PFSK-1 (cell line): ENCODE measurements around the gene IKZF1.

ENCODE experiments used
- FOXP2 ChIP-seq: optimal IDR thresholded peaks from 2 replicates; pipeline ENCODE3; 2011; ENCODE audit warnings: borderline replicate concordance, control low read depth, inconsistent platforms; ENCODE audit not compliant: insufficient read depth; ENCODE audit errors: extremely low read length, extremely low read depth
- POLR2AphosphoS5 ChIP-seq: IDR thresholded peaks from 2 replicates; pipeline ENCODE4 v1.6.1; 2012; ENCODE audit warnings: low read depth, mild to moderate bottlenecking, control low read depth, low read length, moderate library complexity
- SIN3A ChIP-seq: IDR thresholded peaks from 2 replicates; pipeline ENCODE4 v1.6.1; 2012; ENCODE audit warnings: mild to moderate bottlenecking, low read length, moderate library complexity, borderline replicate concordance; ENCODE audit not compliant: insufficient read depth
- TAF1 ChIP-seq: IDR thresholded peaks from 2 replicates; pipeline ENCODE4 v1.6.1; 2012; ENCODE audit warnings: low read length, control low read depth, borderline replicate concordance; ENCODE audit not compliant: insufficient read depth
- TF ChIP-seq, protein P1 (sequence below), 2 experiments: IDR thresholded peaks; 2 replicates each; pipeline versions ENCODE4 v1.6.1 to v1.8.0; 2011 to 2012; ENCODE audit warnings: low read depth in 2 of 2, low read length in 2 of 2, control low read depth in 1 of 2, inconsistent platforms in 1 of 2, mild to moderate bottlenecking in 1 of 2, moderate library complexity in 1 of 2; ENCODE audit not compliant: insufficient read depth in 1 of 2

The IKZF1 gene

DNA sequence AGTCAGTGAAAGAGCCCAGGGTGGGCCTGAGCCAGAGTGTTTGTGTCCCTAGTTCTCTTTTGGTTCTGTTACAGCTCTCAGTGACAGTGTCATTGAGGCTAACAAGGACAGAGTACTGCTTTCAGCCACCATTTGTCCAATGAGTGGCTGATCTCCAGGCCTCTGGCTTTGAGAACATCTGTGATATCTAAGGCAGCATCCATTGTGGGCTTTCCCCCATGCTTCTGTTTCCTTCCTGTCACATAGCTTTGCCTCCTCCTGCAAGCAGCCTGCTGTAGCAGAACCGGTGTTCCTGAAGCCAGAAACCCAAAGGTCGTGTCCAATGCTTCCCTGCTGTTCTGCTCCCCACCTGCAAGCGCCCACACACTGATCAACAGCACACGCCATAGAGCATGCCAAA, 68.4 kb downstream of the IKZF1 start:
- TF ChIP-seq FOXP2 (no peak), SIN3A (no peak), POLR2AphosphoS5 (no peak), TAF1 (no peak)
- TF ChIP-seq, protein P1, sequence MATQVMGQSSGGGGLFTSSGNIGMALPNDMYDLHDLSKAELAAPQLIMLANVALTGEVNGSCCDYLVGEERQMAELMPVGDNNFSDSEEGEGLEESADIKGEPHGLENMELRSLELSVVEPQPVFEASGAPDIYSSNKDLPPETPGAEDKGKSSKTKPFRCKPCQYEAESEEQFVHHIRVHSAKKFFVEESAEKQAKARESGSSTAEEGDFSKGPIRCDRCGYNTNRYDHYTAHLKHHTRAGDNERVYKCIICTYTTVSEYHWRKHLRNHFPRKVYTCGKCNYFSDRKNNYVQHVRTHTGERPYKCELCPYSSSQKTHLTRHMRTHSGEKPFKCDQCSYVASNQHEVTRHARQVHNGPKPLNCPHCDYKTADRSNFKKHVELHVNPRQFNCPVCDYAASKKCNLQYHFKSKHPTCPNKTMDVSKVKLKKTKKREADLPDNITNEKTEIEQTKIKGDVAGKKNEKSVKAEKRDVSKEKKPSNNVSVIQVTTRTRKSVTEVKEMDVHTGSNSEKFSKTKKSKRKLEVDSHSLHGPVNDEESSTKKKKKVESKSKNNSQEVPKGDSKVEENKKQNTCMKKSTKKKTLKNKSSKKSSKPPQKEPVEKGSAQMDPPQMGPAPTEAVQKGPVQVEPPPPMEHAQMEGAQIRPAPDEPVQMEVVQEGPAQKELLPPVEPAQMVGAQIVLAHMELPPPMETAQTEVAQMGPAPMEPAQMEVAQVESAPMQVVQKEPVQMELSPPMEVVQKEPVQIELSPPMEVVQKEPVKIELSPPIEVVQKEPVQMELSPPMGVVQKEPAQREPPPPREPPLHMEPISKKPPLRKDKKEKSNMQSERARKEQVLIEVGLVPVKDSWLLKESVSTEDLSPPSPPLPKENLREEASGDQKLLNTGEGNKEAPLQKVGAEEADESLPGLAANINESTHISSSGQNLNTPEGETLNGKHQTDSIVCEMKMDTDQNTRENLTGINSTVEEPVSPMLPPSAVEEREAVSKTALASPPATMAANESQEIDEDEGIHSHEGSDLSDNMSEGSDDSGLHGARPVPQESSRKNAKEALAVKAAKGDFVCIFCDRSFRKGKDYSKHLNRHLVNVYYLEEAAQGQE (IDR thresholded peaks at IDR 0.05; ENCODE audit: insufficient read depth in 1 of 2, low read depth in 2 of 2, low read length in 2 of 2), result no peak

DNA sequence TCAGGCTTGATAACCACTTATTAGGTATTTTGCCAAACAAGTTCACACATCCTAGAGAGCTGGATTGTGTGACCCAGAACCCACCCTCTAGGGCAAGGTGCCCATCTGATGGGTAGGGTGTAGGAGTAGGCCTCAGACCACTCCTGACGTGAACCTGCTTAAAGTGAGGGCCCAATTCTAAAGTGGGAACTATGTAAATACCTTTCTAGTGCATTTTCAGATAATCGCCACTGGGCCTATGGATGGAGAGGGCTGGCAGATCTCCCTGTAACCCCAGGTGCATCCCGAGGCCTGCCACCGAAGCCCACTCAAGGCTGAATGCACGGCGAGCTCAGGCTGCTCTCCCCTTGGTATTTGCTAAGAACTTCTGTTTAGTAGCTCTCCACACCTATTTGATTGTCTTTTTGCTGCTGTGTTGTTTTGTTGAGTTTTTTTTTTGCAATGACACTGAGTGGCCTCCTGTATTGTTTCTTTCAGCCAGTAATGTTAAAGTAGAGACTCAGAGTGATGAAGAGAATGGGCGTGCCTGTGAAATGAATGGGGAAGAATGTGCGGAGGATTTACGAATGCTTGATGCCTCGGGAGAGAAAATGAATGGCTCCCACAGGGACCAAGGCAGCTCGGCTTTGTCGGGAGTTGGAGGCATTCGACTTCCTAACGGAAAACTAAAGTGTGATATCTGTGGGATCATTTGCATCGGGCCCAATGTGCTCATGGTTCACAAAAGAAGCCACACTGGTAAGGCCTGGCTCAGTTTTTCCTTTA, 71.7 kb downstream of the IKZF1 start:
- no peak for TF ChIP-seq SIN3A
- no peak for TF ChIP-seq FOXP2
- no peak for TF ChIP-seq POLR2AphosphoS5
- TF ChIP-seq TAF1, result no peak
- TF ChIP-seq, protein P1 (IDR thresholded peaks at IDR 0.05; ENCODE audit: insufficient read depth in 1 of 2, low read depth in 2 of 2, low read length in 2 of 2), result no peak

DNA sequence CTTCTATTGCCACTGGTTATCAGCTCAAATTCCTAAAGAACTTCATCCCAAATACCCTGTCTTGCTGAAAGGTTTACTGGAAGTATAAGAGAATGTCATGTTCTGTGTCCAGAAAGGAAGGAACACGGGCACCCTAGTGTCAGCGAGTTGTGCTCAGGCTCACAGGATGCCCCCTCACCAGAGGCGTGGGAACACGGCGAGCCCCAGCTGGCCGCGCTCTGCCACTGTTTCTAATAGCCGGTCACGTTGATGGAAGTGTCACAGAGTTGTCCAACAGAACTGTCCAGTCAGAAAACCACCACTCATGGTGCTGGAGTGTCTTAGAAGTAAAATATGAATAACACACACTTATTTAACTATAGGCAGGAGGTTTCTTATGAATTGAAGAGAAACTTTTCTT, 72.8 kb downstream of the IKZF1 start:
- TF ChIP-seq TAF1, result no peak
- TF ChIP-seq POLR2AphosphoS5, result no peak
- no peak for TF ChIP-seq SIN3A
- TF ChIP-seq FOXP2, result no peak
- TF ChIP-seq, protein P1 (IDR thresholded peaks at IDR 0.05; ENCODE audit: insufficient read depth in 1 of 2, low read depth in 2 of 2, low read length in 2 of 2), result no peak

DNA sequence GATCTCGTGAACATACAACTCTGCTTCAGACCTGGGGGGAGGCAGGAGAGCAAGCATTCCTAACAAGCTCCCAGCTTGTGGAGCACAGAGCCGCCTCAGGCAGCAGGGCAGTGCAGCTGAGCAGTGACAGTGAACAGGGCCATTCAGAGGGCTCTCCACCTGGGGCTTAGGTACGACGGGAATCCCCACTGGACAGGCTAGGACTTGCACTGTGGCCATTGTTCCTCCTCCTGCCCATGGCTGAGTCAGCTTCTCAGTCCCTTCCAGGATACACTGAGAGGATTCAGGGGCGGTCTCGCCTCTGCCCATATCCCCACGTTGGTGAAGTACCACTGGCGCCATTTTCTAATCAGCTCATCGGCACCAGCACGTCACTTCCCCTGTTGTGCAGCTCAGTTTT, 74.6 kb downstream of the IKZF1 start:
- TF ChIP-seq POLR2AphosphoS5 (no peak), FOXP2 (no peak), SIN3A (no peak), TAF1 (no peak)
- TF ChIP-seq, protein P1 (IDR thresholded peaks at IDR 0.05; ENCODE audit: insufficient read depth in 1 of 2, low read depth in 2 of 2, low read length in 2 of 2), result no peak
